ENCODE data around the gene IFIT3. TPM values are rescaled to one million over a fixed set of nuclear protein-coding genes. Genes with fewer than 3 reads are reported as not detected.
A peak's percentile ranks its signal among the peaks of the same experiment; 100 is the strongest.

The IFIT3 gene
- total and polyA plus RNA-seq, 9 of the 15 experiments (the other 6 are each of a cell fraction or from before 2014, with no cell fraction given) = 0.23 to 2.2 (median 0.77) TPM

DNA sequence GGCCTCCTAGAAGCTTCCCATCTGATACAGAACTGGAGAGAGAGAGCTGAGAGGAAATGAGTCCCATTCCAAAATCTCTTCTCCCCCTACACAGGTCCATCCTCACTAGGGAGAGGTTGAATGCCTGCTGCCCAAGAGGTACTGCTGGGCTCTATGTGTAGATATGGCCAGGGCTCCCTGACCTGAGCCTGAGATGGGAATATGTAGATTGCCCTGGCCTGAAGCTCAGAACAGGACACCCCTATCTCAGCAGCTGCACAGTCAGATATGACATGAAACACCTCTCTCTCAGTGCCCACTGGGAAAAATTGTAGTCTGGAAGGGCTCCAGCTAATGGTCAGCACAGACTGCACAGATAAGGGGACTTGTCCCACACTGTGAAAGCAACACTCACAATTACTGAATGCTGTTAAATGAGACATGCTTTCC, 46.9 kb downstream of the IFIT3 start (continued):
- no peak for TF ChIP-seq BRD9 (IDR thresholded peaks at IDR 0.05; ENCODE audit: low read depth, partially characterized antibody)
- TF ChIP-seq TEAD4 (IDR thresholded peaks at IDR 0.05; ENCODE audit: low read length) = peak; percentile 73
- no peak for TF ChIP-seq TEAD4 (CRISPR knock-in tag; IDR thresholded peaks at IDR 0.05; ENCODE audit: borderline replicate concordance)
- no peak for TF ChIP-seq GABPA (tag; conservative IDR thresholded peaks at IDR 0.05; ENCODE audit: low read depth)
- TF ChIP-seq MTA2 (IDR thresholded peaks at IDR 0.05; ENCODE audit: low read depth) = peak; percentile 59
- TF ChIP-seq SMC3 (conservative IDR thresholded peaks at IDR 0.05; ENCODE audit: insufficient read depth, low read depth, low read length) = no peak
- TF ChIP-seq HOXB6 (CRISPR knock-in tag; IDR thresholded peaks at IDR 0.05; ENCODE audit: borderline replicate concordance) = no peak
- peak; percentile 38; the same call in 1 of the 2 replicates for TF ChIP-seq POLR2AphosphoS5 (IDR thresholded peaks at IDR 0.05; ENCODE audit: control insufficient read depth, insufficient read depth, low read depth, low read length)
- TF ChIP-seq, protein P1, sequence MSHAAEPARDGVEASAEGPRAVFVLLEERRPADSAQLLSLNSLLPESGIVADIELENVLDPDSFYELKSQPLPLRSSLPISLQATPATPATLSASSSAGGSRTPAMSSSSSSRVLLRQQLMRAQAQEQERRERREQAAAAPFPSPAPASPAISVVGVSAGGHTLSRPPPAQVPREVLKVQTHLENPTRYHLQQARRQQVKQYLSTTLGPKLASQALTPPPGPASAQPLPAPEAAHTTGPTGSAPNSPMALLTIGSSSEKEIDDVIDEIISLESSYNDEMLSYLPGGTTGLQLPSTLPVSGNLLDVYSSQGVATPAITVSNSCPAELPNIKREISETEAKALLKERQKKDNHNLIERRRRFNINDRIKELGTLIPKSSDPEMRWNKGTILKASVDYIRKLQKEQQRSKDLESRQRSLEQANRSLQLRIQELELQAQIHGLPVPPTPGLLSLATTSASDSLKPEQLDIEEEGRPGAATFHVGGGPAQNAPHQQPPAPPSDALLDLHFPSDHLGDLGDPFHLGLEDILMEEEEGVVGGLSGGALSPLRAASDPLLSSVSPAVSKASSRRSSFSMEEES (CRISPR knock-in tag; IDR thresholded peaks at IDR 0.05) = no peak
- TF ChIP-seq TCF3 (CRISPR knock-in tag; IDR thresholded peaks at IDR 0.05) = peak; percentile 83
- peak; percentile 62 for TF ChIP-seq DPF2 (IDR thresholded peaks at IDR 0.05)
- TF ChIP-seq KLF16 (IDR thresholded peaks at IDR 0.05) = 0 out of 2 replicates have a peak, but pooled peaks have one; percentile 29
- TF ChIP-seq, protein P2, sequence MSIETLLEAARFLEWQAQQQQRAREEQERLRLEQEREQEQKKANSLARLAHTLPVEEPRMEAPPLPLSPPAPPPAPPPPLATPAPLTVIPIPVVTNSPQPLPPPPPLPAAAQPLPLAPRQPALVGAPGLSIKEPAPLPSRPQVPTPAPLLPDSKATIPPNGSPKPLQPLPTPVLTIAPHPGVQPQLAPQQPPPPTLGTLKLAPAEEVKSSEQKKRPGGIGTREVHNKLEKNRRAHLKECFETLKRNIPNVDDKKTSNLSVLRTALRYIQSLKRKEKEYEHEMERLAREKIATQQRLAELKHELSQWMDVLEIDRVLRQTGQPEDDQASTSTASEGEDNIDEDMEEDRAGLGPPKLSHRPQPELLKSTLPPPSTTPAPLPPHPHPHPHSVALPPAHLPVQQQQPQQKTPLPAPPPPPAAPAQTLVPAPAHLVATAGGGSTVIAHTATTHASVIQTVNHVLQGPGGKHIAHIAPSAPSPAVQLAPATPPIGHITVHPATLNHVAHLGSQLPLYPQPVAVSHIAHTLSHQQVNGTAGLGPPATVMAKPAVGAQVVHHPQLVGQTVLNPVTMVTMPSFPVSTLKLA (conservative IDR thresholded peaks at IDR 0.05) = 0 out of 4 replicates have a peak, but pooled peaks of 1 of the 2 experiments have one; percentile 10
- TF ChIP-seq KDM1A (IDR thresholded peaks at IDR 0.05) = peak; percentile 32 to 39; a peak in 1 of 4 replicates
- TF ChIP-seq, protein P3, sequence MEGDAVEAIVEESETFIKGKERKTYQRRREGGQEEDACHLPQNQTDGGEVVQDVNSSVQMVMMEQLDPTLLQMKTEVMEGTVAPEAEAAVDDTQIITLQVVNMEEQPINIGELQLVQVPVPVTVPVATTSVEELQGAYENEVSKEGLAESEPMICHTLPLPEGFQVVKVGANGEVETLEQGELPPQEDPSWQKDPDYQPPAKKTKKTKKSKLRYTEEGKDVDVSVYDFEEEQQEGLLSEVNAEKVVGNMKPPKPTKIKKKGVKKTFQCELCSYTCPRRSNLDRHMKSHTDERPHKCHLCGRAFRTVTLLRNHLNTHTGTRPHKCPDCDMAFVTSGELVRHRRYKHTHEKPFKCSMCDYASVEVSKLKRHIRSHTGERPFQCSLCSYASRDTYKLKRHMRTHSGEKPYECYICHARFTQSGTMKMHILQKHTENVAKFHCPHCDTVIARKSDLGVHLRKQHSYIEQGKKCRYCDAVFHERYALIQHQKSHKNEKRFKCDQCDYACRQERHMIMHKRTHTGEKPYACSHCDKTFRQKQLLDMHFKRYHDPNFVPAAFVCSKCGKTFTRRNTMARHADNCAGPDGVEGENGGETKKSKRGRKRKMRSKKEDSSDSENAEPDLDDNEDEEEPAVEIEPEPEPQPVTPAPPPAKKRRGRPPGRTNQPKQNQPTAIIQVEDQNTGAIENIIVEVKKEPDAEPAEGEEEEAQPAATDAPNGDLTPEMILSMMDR (IDR thresholded peaks at IDR 0.05 in 2 of 3, conservative IDR thresholded peaks at IDR 0.05 in 1 of 3; ENCODE audit: insufficient read depth in 2 of 3, low read depth in 1 of 3, low read length in 3 of 3) = no peak
- 0 out of 2 replicates have a peak, but pooled peaks have one; percentile 1 for TF ChIP-seq MAFG (tag; conservative IDR thresholded peaks at IDR 0.05)
- TF ChIP-seq, protein P4, sequence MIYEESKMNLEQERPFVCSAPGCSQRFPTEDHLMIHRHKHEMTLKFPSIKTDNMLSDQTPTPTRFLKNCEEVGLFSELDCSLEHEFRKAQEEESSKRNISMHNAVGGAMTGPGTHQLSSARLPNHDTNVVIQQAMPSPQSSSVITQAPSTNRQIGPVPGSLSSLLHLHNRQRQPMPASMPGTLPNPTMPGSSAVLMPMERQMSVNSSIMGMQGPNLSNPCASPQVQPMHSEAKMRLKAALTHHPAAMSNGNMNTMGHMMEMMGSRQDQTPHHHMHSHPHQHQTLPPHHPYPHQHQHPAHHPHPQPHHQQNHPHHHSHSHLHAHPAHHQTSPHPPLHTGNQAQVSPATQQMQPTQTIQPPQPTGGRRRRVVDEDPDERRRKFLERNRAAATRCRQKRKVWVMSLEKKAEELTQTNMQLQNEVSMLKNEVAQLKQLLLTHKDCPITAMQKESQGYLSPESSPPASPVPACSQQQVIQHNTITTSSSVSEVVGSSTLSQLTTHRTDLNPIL (CRISPR knock-in tag; IDR thresholded peaks at IDR 0.05) = no peak
- no peak for TF ChIP-seq CC2D1A (IDR thresholded peaks at IDR 0.05)
- no peak for TF ChIP-seq DNMT1 (IDR thresholded peaks at IDR 0.05)
- TF ChIP-seq SOX6 (IDR thresholded peaks at IDR 0.05) = peak; percentile 28
- no peak for TF ChIP-seq KDM5B (IDR thresholded peaks at IDR 0.05; ENCODE audit: insufficient replicate concordance, low read depth, low read length)
- peak; percentile 56 for TF ChIP-seq GATA2 (CRISPR knock-in tag; IDR thresholded peaks at IDR 0.05)
- no peak for TF ChIP-seq SMARCB1 (IDR thresholded peaks at IDR 0.05; ENCODE audit: insufficient read length, low read depth)
- TF ChIP-seq NFIC (IDR thresholded peaks at IDR 0.05) = peak; percentile 83
- 0 out of 2 replicates have a peak, but pooled peaks have one; percentile 15 for TF ChIP-seq SMARCE1 (IDR thresholded peaks at IDR 0.05)

Data from K562 (cell line).